ENCODE results near the gene EXOC6B. TPM values are rescaled to one million over a fixed set of nuclear protein-coding genes. Genes with fewer than 3 reads are reported as not detected.
A peak's percentile ranks its signal among the peaks of the same experiment; 100 is the strongest.

EXOC6B gene
- total and polyA plus RNA-seq, 2 experiments from 2014 or later = 8.9 to 18.3 TPM

DNA sequence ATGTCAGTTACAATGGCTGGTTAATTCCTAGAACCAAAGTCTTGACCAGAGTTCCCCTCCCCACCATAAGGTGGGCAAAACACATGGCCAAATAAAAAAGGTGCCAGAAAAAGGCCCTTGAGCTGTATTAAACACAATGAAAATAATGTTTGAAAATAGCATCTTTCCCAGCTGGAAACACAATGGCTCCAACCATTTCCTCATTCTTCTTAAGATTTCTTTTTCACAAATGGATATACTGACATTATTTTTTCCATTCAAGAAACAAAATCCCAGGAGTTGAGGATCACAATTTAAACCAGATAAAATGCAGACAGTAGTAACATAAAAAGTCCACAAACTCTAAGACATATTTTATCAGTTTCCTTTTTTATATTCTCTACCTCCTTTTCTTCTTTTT, 143.8 kb downstream of the EXOC6B start:
- Histone ChIP-seq H3K4me2 (ENCODE audit: unreplicated experiment) (no peak overlapping the region), H3K79me2 (ENCODE audit: insufficient read depth) (no peaks in the 10 kb centered on the region), H3K9me3 (ENCODE audit: low read depth) (no peaks in the 10 kb centered on the region), H3K27me3 (replicated peaks; ENCODE audit: insufficient read depth) (no peaks in the 10 kb centered on the region), H4K20me1 (ENCODE audit: insufficient read depth) (no peaks in the 10 kb centered on the region), H3K27ac (no peak overlapping the region), H3K9me2 (ENCODE audit: insufficient read depth) (no peaks in the 10 kb centered on the region), H3F3A (ENCODE audit: insufficient read depth) (peaks cover under 1% of the 10 kb centered on the region; the same call in 1 of the 2 replicates), H3K36me3 (ENCODE audit: low read depth) (no peaks in the 10 kb centered on the region), H3K4me3 (no peak overlapping the region), H3K4me1 (ENCODE audit: insufficient read depth) (0 out of 2 replicates have a peak, but pooled peaks cover under 1% of the 10 kb centered on the region), H2AFZ (no peak overlapping the region), H3K9ac (no peak overlapping the region)
- DNase-seq = no peak
- TF ChIP-seq EZH2phosphoT487 (IDR thresholded peaks at IDR 0.05; ENCODE audit: insufficient read depth, low read depth) = no peak
- TF ChIP-seq EZH2 (IDR thresholded peaks at IDR 0.05; ENCODE audit: insufficient read depth, poor library complexity, severe bottlenecking) = no peak
- in situ Hi-C loops (cut with MboI) = no loop called here

DNA sequence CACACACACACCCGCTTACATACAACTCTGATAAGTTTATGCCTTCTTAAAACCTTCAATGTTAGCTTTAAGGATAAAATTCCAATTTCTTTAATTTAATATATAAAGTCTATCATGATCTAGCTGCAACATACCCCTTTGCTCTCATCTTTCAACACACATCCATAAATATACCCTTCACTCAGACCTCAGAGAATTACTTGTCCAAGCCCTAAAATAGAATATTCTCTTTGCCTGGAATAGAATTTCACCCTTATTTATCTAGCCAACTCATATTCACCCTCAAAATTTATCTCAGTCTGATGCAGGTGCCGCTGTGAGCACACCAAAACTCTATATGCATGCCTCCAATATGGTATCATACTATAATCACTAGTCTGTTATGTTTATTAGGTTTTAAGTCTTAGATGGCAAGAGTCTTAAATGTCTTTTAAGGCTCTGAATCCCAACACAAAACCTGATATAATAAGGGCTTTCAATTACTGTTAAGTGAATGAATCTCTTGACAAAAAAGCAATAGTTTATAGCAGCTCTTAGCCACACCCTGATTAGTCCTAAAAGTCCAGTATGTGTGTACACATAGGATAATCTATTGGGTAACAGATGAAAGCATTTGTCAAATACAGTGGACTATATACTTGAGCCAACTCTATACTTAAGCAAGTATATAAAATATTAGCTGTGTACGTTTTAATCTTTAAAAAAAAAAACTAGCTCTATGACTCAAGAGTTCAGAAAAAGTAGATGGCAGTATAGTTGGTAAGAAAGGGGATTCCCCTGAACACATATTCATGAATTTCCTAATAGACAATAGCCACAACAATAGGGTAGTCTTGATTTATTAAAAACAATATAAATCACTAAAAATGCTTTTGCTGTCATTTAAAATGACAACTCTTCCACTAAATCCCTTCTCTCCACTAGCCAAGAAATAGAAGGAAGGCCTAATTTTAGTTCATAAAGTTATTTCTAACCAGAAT, 144.5 kb downstream of the EXOC6B start:
- no peak overlapping the region for H3K4me3 ChIP-seq
- in situ Hi-C loops (cut with MboI) = no loop called here
- H3F3A ChIP-seq (ENCODE audit: insufficient read depth) = peaks cover 7% of the 10 kb centered on the region; the same call in 1 of the 2 replicates
- H3K9ac ChIP-seq = no peak overlapping the region
- no peak overlapping the region for H2AFZ ChIP-seq
- H3K27me3 ChIP-seq (replicated peaks; ENCODE audit: insufficient read depth) = no peaks in the 10 kb centered on the region
- no peak for TF ChIP-seq EZH2 (IDR thresholded peaks at IDR 0.05; ENCODE audit: insufficient read depth, poor library complexity, severe bottlenecking)
- TF ChIP-seq EZH2phosphoT487 (IDR thresholded peaks at IDR 0.05; ENCODE audit: insufficient read depth, low read depth) = no peak
- peaks cover 8% of the 10 kb centered on the region for H3K4me1 ChIP-seq (ENCODE audit: insufficient read depth)
- H3K4me2 ChIP-seq (ENCODE audit: unreplicated experiment) = no peak overlapping the region
- WGBS, 2 experiments (ENCODE audit: low coverage in 1 of 2, low lambda C conversion rate in 2 of 2, missing lambda C conversion rate in 2 of 2) = 78 to 85% methylated on average over 3 of the region's 3 CpGs
- no peaks in the 10 kb centered on the region for H3K9me2 ChIP-seq (ENCODE audit: insufficient read depth)
- no peaks in the 10 kb centered on the region for H3K36me3 ChIP-seq (ENCODE audit: low read depth)
- DNase-seq = peak; percentile 14
- no peaks in the 10 kb centered on the region for H3K9me3 ChIP-seq (ENCODE audit: low read depth)
- no peaks in the 10 kb centered on the region for H3K79me2 ChIP-seq (ENCODE audit: insufficient read depth)
- H4K20me1 ChIP-seq (ENCODE audit: insufficient read depth) = no peaks in the 10 kb centered on the region
- H3K27ac ChIP-seq = no peak overlapping the region

DNA sequence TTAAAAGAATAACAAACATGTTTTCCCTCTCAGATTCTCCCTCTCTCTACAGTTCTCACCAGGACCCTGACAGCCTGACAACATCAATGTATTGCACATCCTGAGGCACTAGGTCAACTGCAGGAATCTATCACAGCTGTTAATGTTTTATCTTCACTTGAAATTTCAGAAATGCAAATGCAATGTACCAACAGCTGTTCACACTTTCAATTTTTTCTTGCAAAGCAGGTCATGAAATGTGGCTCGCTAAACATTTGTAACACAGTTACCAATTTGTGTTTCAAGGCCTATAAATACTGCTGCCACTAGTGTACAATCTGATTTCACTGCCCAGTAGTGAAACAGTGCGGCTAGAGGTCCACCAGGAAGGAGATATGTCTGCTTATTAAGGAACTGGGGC, 147.8 kb downstream of the EXOC6B start:
- 91 to 95% methylated on average over 2 of the region's 2 CpGs for WGBS, 2 experiments (ENCODE audit: low coverage in 1 of 2, low lambda C conversion rate in 2 of 2, missing lambda C conversion rate in 2 of 2)
- no peaks in the 10 kb centered on the region for H4K20me1 ChIP-seq (ENCODE audit: insufficient read depth)
- H3K4me1 ChIP-seq (ENCODE audit: insufficient read depth) = peaks cover 10% of the 10 kb centered on the region
- no peaks in the 10 kb centered on the region for H3K9me3 ChIP-seq (ENCODE audit: low read depth)
- H3K27ac ChIP-seq = no peak overlapping the region
- H3K4me2 ChIP-seq (ENCODE audit: unreplicated experiment) = no peak overlapping the region
- TF ChIP-seq EZH2phosphoT487 (IDR thresholded peaks at IDR 0.05; ENCODE audit: insufficient read depth, low read depth) = no peak
- no peak for TF ChIP-seq EZH2 (IDR thresholded peaks at IDR 0.05; ENCODE audit: insufficient read depth, poor library complexity, severe bottlenecking)
- no peak overlapping the region for H3K9ac ChIP-seq
- no peak for DNase-seq
- in situ Hi-C loops (cut with MboI) = no loop called here
- no peak overlapping the region for H3K4me3 ChIP-seq
- peaks cover 7% of the 10 kb centered on the region; the same call in 1 of the 2 replicates for H3F3A ChIP-seq (ENCODE audit: insufficient read depth)
- H3K79me2 ChIP-seq (ENCODE audit: insufficient read depth) = no peaks in the 10 kb centered on the region
- no peaks in the 10 kb centered on the region for H3K9me2 ChIP-seq (ENCODE audit: insufficient read depth)
- no peaks in the 10 kb centered on the region for H3K36me3 ChIP-seq (ENCODE audit: low read depth)
- no peaks in the 10 kb centered on the region for H3K27me3 ChIP-seq (replicated peaks; ENCODE audit: insufficient read depth)
- no peak overlapping the region for H2AFZ ChIP-seq

DNA sequence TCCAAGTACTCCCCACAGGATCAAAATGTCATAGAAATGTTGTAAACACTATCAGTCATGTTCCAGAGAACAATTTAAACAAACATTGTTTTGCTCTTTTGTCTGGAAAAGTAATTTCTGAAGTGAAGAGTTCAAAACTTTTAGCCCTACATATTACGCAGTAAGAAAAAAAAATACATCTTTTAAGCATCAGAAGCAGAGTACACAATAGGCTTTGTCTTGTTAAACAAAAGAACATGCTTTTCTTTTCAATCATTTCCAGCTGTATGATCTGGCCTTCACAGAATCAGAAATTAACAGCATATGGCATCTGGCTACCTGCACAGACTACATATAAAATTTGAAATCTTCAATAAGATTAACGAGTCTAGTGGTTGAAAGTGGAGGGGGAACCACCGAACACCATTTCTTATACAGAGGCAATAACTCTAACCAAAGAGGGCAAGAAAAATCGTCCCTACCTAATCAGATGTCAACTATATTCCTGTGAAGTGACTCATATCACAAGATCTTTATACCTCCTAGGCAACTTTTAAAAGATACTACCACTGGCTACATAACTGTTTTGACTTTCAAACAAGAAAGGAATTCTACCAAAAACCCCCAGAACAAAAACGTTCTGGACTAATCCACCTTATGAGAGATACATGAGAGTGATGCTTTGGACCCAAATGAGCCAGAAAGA, 149.3 kb downstream of the EXOC6B start:
- in situ Hi-C loops (cut with MboI) = no loop called here
- peak; percentile 7 for DNase-seq
- H3K4me1 ChIP-seq (ENCODE audit: insufficient read depth) = peaks cover 10% of the 10 kb centered on the region
- H3K27ac ChIP-seq = no peak overlapping the region
- no peaks in the 10 kb centered on the region for H3K9me2 ChIP-seq (ENCODE audit: insufficient read depth)
- H3K4me3 ChIP-seq = no peak overlapping the region
- no peak for TF ChIP-seq EZH2phosphoT487 (IDR thresholded peaks at IDR 0.05; ENCODE audit: insufficient read depth, low read depth)
- TF ChIP-seq EZH2 (IDR thresholded peaks at IDR 0.05; ENCODE audit: insufficient read depth, poor library complexity, severe bottlenecking) = no peak
- H3K79me2 ChIP-seq (ENCODE audit: insufficient read depth) = no peaks in the 10 kb centered on the region
- no peaks in the 10 kb centered on the region for H3K9me3 ChIP-seq (ENCODE audit: low read depth)
- H3K9ac ChIP-seq = no peak overlapping the region
- peak overlapping the region; percentile 34 for H3K4me2 ChIP-seq (ENCODE audit: unreplicated experiment)
- WGBS, 2 experiments (ENCODE audit: low coverage in 1 of 2, low lambda C conversion rate in 2 of 2, missing lambda C conversion rate in 2 of 2) = 47 to 49% methylated on average over 5 of the region's 5 CpGs
- peaks cover 7% of the 10 kb centered on the region; the same call in 1 of the 2 replicates for H3F3A ChIP-seq (ENCODE audit: insufficient read depth)
- H3K27me3 ChIP-seq (replicated peaks; ENCODE audit: insufficient read depth) = no peaks in the 10 kb centered on the region
- no peak overlapping the region for H2AFZ ChIP-seq
- H3K36me3 ChIP-seq (ENCODE audit: low read depth) = no peaks in the 10 kb centered on the region
- H4K20me1 ChIP-seq (ENCODE audit: insufficient read depth) = no peaks in the 10 kb centered on the region
